ENCODE data around the gene PIAS2.

The PIAS2 gene

GRCh38 chr18:46756559-46757201 is 160.6 kb downstream of the PIAS2 start, which contains the start of gene ST8SIA5:
Gene ST8SIA5, minus strand, starts transcription at chr18:46757053. Its CDS starts 545 bp downstream, at chr18:46756508.
- no peak for DNase-seq

GRCh38 chr18:46756025-46756558 is 161.2 kb downstream of the PIAS2 start:
- DNase-seq = no peak

- DNase-seq = no peak
Observed at GRCh38 chr18:46755315-46756024, 161.8 kb downstream of the PIAS2 start.

- no peak for DNase-seq
Observed at GRCh38 chr18:46754661-46755292, 162.5 kb downstream of the PIAS2 start.

GRCh38 chr18:46754188-46754587 is 163.1 kb downstream of the PIAS2 start:
- DNase-seq = no peak
